SJCRH30 (cell line): ENCODE measurements around the gene VRTN. TPM values are rescaled to one million over a fixed set of nuclear protein-coding genes. Genes with fewer than 3 reads are reported as not detected.

ENCODE experiments used
- total RNA-seq: library from RNA; depleted of rRNA; stranded (reverse); fragments of >200 nt; shearing (Covaris generic); gene quantifications from 2 replicates; pipeline ENCODE4 v1.2.3, GENCODE V29; 2014; rRNA removed

The VRTN gene
- total RNA-seq, 1 experiment from 2014 or later = not detected

Other genes with a start within 250 kb of the VRTN start
- 0.02 and 0.03 TPM in 2 replicates for gene VSX2, start 109.0 kb upstream of the VRTN start, total RNA-seq
- gene ABCD4, start 45.5 kb upstream of the VRTN start, total RNA-seq = 26.3 and 30.6 TPM in 2 replicates
- not detected in 2 replicates for gene SYNDIG1L, start 77.7 kb downstream of the VRTN start, total RNA-seq
- 91.8 and 99.2 TPM in 2 replicates for gene NPC2, start 144.8 kb downstream of the VRTN start, total RNA-seq
- 31.7 and 33.9 TPM in 2 replicates for gene ISCA2, start 145.3 kb downstream of the VRTN start, total RNA-seq